ENCODE results near the gene SLC9A3.

The SLC9A3 gene

DNA sequence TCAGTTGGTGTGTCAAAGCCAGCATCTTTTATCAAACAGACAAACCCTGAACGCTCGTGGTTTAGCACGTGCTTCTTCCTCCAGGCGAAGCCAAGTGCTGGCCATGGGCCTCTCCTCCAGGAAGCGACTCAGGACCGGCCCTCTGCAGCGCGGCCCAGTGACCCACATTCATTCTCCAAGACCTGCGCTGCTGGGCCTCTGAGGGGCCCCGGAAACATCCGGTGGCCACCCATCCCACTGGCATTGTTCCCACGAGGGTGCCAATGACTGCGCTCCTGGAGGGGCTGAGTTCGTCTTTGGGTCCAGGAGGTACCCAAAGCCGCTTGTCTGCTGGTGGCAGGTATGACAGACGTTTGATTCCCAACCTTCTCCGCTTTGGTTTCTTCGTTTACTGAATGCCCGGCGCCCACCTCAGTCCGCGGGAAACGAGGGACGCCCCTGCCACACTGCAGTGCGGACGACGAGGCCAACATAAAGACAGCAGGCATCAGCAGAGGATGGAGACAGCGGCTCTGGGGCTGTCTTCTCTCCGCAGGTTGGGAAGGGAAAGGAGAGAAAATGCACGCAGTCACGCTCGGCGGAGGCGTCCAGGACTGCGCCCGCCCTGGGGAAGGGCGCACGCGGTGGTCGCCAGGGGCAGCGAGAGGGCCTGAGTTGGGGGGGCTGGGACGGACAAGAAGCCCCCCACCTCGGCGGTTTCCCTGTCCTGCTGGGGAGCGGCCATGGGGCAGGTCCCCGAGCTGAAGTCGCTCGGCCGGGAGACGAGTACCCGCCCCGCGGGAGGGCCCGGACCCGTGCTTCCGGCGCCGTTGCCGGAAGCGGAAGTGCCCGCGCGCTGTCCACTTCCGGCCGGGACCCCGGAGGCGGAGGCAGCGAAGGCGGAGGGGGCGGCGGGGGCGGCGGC is 81.7 kb downstream of the SLC9A3 start, which contains the start of gene EXOC3:
EXOC3 (plus strand) TSS at position 842 of the 904 bp plus-strand sequence. CDS start 3,030 bp downstream, outside the sequence.
- DNase-seq (ENCODE audit: low read depth), result peak; percentile 66

DNA sequence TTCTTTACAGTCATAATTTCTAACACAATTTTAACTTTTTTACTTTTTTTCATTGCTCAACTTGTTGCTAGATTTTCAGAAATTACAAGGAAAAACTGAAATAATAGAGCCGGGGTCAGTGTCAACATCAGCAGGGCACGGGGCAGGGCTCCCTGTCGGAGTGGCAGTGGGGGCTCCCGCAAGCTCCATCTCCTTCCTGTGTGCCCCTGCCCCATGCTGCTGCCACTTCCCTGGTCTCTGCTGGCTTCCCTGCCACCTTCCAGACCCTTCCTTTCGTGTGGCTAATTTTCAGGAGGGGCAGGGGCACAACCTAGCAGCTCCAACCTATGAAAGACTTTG is 82.3 kb downstream of the SLC9A3 start:
- no peak for DNase-seq (ENCODE audit: low read depth)

DNA sequence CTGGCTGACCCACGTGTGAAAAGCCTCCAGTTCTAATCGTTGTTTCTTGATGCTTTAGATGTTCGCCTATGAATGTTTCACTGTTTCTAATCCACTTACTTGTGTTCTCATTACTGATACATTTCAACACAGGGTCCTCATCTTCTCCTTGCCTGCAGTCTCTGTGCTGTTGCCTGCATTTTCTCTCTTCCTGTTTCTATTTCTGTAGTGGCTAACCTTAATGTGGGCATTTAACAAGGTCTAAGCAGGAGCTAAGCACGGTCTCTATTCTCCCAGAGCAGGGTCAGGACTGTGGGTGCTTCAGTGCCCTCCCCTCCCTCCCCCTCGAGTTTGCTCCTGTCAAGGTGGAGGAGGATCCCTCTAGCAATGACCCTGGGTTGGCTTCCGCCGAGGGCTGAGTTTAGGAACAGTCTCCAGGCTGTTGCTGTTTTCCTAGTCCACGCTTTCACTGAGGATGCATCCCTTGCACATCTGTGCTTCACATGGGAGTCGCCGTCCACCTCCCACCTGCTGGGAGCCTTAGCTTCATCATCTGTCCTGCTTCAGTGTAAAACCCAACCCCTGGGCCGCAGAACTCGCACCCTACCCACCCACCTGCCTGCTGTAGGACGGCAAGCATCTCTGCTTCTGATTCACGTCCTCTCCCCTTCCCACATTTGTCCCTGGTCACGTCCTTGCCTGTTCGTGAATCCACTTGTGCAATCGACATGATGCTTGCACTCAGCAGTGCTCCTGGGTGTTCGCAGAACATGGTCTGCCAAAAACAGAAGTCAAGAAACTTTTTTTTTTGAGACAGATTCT is 83.6 kb downstream of the SLC9A3 start:
- DNase-seq (ENCODE audit: low read depth), result no peak

DNA sequence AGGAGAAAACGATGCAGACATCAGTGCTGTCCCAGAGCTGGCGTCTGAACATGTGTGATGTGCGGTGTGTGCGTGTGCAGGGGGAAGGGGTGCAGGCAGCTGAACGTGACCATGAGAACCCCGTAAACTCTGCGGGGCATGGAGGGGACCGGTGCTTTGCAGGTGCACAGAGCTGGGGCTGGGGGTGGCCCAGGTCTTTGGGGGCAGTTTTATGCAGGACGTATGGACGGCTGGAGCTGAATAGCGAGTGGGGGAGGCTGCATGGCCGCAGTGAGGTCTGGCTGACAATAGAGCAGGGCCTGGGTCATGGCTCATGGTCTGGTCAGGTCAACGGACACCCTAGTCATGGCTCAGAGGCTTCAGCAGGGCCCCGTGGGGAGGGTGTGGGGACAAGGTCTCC is 84.6 kb downstream of the SLC9A3 start:
- DNase-seq (ENCODE audit: low read depth), result no peak

DNA sequence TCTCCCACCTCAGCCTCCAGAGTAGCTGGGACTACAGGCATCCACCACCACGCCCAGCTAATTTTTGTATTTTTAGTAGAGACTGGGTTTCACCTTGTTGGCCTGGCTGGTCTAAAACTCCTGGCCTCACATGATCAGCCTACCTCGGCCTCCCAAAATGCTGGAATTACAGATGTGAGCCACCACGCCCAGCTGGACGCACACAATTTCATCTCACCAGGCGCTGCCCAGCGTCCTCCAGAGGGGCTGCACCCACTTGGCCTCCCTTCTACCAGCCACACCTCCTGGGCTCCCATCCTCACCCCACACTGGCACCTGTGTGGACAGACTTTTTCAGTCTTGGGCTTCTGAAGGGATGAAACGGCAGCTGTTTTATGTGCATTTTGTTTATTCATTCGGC is 85.1 kb downstream of the SLC9A3 start:
- no peak for DNase-seq (ENCODE audit: low read depth)

DNA sequence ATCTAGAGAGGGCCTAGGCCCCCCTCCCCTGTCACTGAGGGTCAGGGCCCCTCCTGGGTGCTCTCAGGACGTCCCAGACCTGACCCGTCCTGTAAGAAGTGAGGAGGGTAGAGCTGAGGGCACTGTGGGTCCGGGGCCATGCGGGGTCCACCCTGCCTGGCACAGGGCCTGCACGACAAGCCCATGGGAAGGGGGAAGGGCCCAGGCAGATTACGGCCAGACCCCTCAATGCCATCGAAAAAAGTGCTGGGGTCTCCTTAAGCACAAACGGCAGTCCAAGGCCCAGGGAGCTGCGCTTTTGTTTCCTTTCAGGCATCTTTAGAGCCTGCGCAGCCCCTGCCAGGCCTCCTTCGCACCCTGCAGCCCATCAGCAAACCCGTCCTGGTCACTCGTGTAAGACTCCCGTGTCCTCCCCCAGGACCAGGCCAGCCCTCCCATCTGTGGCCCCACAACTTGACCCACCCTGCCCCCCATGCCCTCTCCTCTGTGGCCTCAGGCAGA is 85.7 kb downstream of the SLC9A3 start:
- DNase-seq (ENCODE audit: low read depth), result no peak

DNA sequence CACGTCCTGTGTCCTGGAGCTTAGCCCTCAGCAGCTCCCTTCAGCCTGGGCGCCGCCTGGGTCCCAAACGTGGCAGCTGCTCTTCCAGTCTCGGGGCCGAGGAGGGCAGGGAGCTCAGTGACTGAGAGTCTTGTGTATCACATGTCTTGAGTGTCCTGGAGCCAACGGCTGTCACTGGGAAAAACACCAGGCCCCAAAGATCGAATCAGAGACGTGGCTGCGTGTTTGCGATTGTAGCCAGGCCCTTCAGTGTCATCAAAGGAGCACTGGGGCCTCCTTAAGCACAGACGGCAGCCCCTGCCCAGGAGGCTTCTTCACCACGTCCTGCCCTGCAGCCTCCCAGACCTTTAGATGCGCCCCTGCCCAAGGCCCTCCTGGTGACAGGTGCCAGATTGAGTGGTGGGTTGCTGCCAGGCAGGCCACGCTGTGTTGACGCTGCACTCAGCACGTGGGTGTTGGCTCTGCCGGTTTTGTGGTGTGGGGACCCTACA is 86.9 kb downstream of the SLC9A3 start:
- no peak for DNase-seq (ENCODE audit: low read depth)

DNA sequence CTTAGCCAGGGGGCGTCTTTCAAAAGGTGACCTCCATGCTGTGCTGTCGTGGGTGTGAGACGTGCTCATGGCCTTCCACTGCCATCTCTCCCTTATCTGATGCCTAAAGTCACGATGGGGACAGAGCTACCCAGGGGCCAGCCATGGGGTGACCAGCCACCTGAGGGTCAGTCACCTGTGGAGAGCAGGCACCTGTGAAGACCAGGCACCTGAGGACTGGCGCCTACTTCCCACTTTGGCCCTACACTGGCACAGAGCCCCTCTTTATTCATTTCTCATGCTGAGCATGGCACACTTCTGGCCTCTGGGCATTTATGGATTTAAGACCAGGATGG is 87.6 kb downstream of the SLC9A3 start:
- no peak for DNase-seq (ENCODE audit: low read depth)

DNA sequence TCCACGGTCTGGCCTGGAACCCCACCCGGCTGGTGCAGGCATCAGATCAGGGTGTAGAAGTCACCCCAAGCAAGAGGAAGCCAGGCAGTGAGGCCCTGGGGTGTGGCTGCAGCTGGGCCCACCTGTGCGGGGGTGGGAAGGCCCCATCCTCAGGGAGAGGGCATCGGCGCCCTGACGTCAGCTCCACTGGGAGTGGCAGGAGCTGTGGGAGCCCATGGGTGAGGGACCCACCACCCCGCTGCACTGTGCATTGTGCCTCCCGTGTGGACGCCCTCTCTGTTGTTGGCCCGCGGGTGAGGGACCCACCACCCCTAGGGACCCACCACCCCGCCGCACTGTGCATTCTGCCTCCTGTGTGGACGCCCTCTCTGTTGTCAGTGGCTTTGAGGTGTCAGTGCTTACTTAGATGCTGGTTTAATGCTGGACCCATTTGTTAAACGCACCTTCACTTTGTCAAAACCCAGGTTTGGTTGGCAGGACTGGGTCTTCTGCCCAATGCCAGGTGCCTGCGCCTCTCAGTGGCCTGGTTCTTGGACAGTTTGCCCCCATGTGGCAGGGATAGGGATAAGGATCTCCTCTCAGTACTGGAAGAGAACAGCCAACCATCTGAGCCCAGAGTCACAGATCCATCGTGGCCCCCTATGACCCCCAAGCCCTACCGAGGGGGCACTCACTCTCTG is 88.1 kb downstream of the SLC9A3 start:
- no peak for DNase-seq (ENCODE audit: low read depth)

DNA sequence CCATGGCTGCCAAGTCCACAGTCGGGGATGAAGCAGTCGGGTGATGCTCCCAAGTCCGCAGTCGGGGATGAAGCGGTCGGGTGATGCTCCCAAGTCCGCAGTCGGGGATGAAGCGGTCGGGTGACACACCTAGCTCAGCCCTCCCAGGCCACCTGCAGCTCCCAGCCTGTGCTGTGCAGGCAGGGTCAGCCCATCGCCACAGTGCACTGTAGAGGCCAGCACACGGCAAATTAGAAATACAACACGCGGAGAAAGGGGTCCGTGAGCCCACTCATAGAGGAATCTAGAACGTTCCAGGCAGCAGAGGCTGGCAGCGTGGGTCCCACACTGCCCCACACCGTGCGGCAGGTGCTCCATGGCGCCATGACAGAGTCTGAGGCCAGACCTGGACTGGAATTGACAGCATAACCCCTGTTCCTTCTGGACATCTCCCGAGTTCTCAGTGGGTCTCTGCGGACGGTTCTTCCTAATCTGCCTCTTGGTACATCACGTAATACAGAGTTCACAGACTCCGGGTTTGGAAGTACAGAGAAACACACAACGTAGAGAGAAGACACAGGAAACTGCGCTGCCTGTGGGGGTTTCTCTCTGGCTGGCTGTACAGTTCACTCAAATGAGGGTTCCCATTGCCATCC is 89.0 kb downstream of the SLC9A3 start:
- DNase-seq (ENCODE audit: low read depth), result no peak

DNA sequence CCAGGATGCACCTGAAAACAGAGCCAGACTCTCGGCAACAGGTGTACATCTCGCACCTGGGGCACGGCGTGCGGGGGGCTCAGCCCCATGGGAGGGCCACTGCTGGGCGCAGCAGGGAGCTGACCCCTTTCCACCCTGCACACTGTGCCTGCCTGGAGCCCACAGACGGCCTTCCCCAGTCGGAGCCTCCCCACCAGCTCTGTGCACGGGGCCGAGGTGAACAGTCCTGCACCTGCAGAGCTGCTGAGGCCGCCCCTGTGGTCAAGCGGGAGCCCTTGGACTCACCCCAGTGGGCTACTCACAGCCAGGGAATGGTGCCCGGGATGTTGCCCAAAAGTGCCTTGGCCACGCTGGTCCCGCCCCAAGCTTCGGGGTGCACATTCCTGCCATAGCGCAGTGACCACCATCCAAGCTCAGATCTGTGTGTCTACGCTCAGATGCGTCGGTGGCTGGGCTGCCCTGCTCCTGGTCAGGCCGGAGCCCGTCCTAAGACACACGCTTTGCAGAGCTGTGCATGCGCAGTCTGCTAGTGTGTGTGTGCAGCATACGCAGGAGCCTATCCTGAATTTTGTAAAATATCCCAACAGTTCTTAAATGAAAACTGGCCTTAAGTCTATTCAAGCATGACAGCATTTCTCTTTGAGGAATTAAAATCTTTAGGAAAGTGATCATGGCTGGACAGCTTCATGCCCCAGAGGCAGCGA is 89.7 kb downstream of the SLC9A3 start:
- no peak for DNase-seq (ENCODE audit: low read depth)

DNA sequence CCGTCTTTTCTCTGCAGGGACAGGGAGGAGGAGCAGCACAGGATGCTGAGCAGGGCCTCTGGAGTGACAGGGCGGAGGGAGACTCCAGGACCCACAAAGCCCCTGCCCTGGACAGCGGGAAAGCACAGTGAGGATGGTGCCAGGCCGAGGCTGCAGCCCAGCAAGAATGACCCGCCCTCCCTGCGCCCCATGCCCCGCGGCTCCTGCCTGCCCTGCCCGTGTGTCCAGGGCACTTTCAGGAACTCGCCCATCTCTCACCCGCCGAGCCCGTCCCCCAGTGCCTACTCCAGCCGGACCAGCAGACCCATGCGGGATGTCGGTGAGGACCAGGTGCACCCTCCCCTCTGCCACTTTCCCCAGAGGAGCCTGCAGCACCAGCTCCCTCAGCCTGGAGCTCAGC is 90.4 kb downstream of the SLC9A3 start:
- no peak for DNase-seq (ENCODE audit: low read depth)

DNA sequence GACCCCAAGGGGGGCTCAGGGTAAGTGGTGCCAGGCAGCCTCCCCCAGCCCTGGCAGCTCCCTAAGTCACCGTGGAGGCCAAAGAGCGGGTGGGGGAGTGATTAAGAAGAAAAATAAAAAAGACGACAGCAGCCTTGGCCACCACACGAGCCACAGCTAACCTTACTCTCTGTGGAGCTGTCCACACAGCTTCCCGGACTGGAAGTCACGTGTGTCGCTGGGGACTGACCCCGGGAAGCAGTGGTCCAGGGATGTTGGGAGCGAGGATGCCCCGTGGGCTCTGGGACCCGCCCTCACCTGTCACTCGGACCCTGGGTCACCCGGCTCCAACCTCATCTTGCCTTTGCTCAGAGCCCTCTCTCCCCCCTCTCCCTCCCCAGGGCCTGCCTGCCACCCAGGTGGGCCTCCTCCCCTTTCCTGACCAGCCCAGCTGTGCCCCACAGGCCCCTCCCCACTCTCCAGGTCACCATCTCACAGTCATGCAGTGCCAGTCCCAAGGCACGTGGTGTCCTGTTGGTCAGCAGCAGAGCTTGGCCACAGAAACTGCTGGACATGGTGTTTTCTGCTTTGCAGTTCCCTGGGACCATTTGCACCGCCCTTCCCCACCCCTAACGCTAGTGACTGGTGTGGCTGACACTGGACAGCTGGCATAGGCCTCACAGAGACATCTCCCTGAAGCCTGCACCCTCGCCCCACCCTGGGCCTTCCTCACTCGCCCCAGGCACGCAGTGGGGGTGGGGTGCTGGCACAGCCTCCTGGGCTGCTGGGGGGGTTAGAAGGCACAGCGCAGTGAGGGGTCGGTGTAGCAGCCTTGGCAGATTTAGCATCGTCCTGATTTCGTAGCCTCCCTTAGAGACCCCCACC is 91.1 kb downstream of the SLC9A3 start:
- no peak for DNase-seq (ENCODE audit: low read depth)

DNA sequence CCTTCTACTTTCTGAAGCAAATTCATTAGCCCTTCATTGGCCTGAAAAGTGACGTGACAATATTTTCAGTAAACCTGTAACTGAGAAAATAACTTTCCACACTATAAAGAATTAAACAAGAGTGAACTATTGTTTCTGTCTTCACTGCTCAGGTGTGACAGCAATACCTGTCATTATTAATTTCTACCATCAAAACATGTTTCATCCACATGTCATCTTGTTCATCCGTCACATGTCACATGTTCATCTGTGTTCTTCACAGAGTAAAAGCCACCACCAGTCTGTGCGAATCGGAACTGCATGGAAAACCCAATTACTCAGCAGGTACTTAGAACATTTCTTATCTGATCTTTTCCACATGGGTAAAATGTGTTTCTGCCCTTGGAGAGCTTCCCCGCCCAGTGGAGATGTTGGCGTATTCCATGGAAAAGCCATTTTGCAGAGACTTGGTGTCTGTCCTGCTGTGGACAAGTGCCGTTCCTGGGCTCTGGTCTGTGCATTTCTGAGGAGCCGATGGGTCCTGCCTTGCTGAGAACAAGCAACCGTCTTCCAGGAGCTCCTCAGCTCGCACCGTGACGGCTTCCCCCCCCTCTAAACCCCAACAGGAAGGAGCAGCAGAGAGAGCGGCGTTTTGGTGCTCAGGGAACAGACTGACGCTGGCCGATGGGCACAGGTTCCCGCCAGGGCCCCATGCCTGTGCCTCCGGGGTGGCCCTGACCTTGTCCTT is 91.9 kb downstream of the SLC9A3 start:
- DNase-seq (ENCODE audit: low read depth), result no peak

DNA sequence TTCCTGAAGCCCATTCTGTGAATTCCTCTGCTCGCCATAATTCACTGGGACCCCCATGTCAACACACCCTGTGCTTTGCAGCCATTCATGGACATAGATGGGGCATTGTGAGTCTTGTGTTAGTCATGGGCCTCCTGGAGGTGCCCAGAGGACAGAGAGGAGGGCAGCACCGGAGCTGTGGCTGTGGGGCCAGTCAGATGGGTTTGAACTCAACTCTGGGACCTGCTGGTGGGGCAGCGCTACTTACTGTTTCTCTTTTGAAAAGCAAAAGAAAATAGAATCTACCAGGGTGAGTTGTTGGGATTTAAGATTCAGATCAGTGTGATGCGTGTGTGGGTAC is 92.6 kb downstream of the SLC9A3 start:
- DNase-seq (ENCODE audit: low read depth), result no peak

DNA sequence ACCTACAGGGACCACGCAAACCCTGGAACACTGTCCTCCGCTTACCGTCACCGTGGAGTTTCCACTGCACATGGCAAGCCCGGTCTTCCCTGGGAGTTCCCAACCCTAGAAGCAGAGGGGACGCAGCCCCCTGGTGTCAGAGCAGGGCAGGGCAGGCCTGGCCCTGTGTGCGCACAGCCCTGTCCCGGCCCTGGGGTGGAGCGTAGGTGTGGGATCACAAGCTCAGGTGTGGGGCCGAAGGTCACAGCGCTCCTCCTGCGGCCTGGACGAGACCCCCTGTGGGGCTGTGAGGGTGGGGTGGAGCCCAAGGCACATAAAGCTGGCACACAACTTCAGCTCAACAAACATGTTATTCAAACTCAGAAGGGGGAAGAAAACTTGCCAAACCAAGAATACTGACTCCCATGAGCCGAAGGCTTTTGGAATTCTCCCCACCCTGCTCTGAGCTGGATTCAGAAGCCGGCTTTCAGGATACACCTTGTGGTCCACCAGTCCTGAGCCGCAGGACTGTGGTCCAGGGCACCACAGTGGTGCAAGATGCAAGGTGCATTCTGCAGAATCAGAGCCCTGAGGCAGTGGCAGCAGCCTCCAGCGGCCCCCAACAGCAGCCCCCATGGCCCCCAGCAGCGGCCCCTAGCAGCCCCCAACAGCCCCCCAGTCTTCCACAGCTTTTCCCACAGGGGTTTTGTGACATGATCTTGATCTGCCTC is 93.1 kb downstream of the SLC9A3 start:
- DNase-seq (ENCODE audit: low read depth), result peak; percentile 34

DNA sequence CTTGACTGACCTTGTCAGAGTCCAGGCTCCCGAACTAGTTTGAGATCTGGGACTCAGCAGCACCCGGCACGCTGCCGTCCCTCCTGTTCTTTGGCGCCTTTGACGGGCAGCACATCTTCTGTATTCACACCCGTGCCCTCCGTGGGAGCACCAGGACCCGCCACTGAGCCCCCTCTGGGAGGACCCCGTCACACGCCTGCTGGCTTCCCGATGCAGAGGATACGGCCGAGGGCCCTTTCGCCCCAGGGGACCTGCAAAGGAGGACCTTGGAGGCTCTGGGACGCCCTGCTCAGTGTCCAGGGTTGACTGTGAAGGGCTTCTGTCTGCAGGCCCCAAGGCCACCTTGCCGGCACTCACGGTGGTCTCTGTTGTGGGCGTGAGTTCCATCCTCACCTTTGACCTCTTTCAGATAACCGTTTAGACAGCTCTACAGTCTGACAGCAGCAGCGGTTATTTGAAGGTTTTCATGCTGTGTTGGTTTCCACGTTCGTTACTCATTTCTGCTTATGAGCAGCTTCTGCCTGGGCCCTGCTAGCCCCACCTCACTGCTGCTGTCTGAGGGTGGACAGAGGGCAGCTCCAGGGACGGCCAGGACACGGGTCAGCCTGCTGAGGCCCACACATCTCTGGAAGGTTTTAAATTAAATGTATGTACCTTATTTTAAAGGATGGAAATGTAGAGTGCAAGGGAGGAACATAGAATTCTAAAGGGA is 93.9 kb downstream of the SLC9A3 start:
- DNase-seq (ENCODE audit: low read depth), result no peak

DNA sequence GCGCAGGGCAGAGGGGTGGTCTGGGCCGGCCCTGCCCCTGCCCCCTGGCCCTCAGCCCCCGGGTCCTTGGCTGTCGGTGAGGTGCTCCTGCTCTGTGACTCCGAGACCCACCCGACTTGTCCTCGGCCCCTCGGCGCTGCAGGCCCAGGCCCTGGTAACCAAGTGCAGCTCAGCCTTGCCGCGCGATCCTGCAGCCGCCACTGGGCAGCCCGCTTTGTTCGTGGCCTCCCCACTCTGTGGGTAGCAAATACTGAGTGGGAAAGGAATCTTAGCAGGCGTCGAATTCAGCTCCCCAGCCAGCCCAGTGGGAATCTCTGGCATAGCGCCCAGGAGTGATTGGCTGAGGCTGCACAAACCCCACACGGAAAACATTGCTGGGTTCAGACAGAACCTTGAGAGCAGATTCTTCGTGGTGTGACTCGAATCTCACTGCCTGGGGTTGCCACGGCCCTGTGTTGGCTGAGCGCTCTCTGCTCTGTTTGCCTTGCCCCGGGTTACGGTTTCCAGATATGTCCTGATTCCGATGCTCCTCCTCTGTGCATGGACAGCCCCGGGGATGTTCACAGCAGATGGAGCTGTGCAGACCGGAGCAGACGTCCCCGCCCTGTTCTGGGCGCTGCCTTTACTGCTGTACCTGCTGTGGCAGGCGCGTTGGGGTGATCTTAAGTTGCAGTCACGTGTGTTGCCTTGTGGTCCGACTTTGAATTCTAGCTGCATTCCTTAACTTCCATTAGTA is 94.6 kb downstream of the SLC9A3 start:
- no peak for DNase-seq (ENCODE audit: low read depth)
